ENCODE measurements around the gene CST6. TPM values are rescaled to one million over a fixed set of nuclear protein-coding genes. Genes with fewer than 3 reads are reported as not detected.
A peak's percentile ranks its signal among the peaks of the same experiment; 100 is the strongest.

Gene CST6
- total and polyA plus RNA-seq, 2 donors (not counting 3 experiments of a cell fraction or from before 2014, with no cell fraction given) = 0.46 to 2.2 TPM

GRCh38 chr11:66002648-66003225 is 9.1 kb upstream of the CST6 start:
- FAIRE-seq (no peak), DNase-seq (ENCODE audit: low read depth, low spot score) (no peak)

GRCh38 chr11:66003291-66003690 is 8.5 kb upstream of the CST6 start:
- POLR2A ChIA-PET = interaction anchor here (0.7 to 1.5 kb wide), 2 partner anchors 19 to 340 kb away, joined by 4 to 5 read pairs; partner anchors contain the start of gene RELA

More at GRCh38 chr11:66002648-66003225, 9.1 kb upstream of the CST6 start:
- peak overlapping the region; percentile 74 for H3K9ac ChIP-seq (replicated peaks; ENCODE audit: extremely low read depth, insufficient read depth, low read length)
- ChIA-PET CTCF (interaction anchor here (0.7 to 1.9 kb wide), 8 partner anchors 10 to 223 kb away, joined by 3 to 14 read pairs (median 4); partner anchors contain the start of gene FIBP), POLR2A (interaction anchor here (0.7 to 1.5 kb wide), 4 partner anchors 20 to 340 kb away, joined by 3 to 5 read pairs (median 4); partner anchors contain the start of genes CCDC85B and RELA)
- BruUV-seq (replicated peaks) = no TSS peak
- peaks cover 12 to 24% of the 10 kb centered on the region in 2 experiments for H3K36me3 ChIP-seq (ENCODE audit: control insufficient read depth in 2 of 2, extremely low read depth in 1 of 2, insufficient read depth in 2 of 2, low read length in 2 of 2)
- H3K27ac ChIP-seq (ENCODE audit: insufficient read depth, low read depth, low read length) = peak overlapping the region; percentile 66
- H3K9me1 ChIP-seq (replicated peaks; ENCODE audit: control insufficient read depth, extremely low read depth, insufficient read depth, low read length) = no peaks in the 10 kb centered on the region
- peak overlapping the region; percentile 68 to 88 (median 82) for H3K4me3 ChIP-seq (replicated peaks in 1 of 3; ENCODE audit: insufficient read depth in 1 of 3, low read depth in 1 of 3, low read length in 3 of 3)
- intact Hi-C loops (cut with micrococcal nuclease) = loop anchor here (1.0 to 2.0 kb wide), 6 partner anchors 19 to 144 kb away; partner anchors contain the start of genes C11orf68, CFL1, DRAP1 and SART1
- peak overlapping the region; percentile 22 for H2AFZ ChIP-seq (ENCODE audit: low read depth, low read length)
- no peaks in the 10 kb centered on the region for H4K20me1 ChIP-seq (replicated peaks; ENCODE audit: control insufficient read depth, extremely low read depth, insufficient read depth, low read length)
- H3K27me3 ChIP-seq (ENCODE audit: control insufficient read depth in 2 of 2, insufficient read depth in 2 of 2, low read length in 2 of 2) = no peaks in the 10 kb centered on the region
- dilution Hi-C loops (cut with MboI; ENCODE audit: extremely low pct_ligation_motif_present, low sequenced_read_pairs) = no loop called here
- H3K79me2 ChIP-seq (ENCODE audit: control insufficient read depth, insufficient read depth, low read length) = peaks cover 38% of the 10 kb centered on the region
- peak overlapping the region; percentile 82 for H3K4me2 ChIP-seq (ENCODE audit: insufficient read depth, low read length)
- TF ChIP-seq GATA2 (IDR thresholded peaks at IDR 0.05; ENCODE audit: insufficient read depth, insufficient read length, low read depth, low read length) (no peak), POLR2A (IDR thresholded peaks at IDR 0.05; ENCODE audit: low read depth, low read length) (peak; percentile 68), MYC (IDR thresholded peaks at IDR 0.05; ENCODE audit: low read depth, low read length) (no peak), MAX (IDR thresholded peaks at IDR 0.05; ENCODE audit: insufficient read depth, insufficient read length) (no peak), POLR2AphosphoS5 (IDR thresholded peaks at IDR 0.05; ENCODE audit: insufficient read depth, low read depth, low read length) (peak; percentile 65), EZH2 (IDR thresholded peaks at IDR 0.05; ENCODE audit: borderline replicate concordance, low read depth, low read length, severe bottlenecking) (no peak)
- peaks cover 9% of the 10 kb centered on the region for H3K4me1 ChIP-seq (ENCODE audit: control insufficient read depth, extremely low read depth, insufficient read depth, low read length)
- no peaks in the 10 kb centered on the region for H3K9me3 ChIP-seq (replicated peaks; ENCODE audit: control insufficient read depth, insufficient read depth, low read length)

More at GRCh38 chr11:66003291-66003690, 8.5 kb upstream of the CST6 start:
- Histone ChIP-seq H2AFZ (ENCODE audit: low read depth, low read length) (no peak overlapping the region), H3K79me2 (ENCODE audit: control insufficient read depth, insufficient read depth, low read length) (peaks cover 38% of the 10 kb centered on the region), H3K4me3 (replicated peaks in 1 of 3; ENCODE audit: insufficient read depth in 1 of 3, low read depth in 1 of 3, low read length in 3 of 3) (peak overlapping the region; percentile 68 to 88 (median 82)), H3K9me3 (replicated peaks; ENCODE audit: control insufficient read depth, insufficient read depth, low read length) (no peaks in the 10 kb centered on the region), H3K4me2 (ENCODE audit: insufficient read depth, low read length) (peak overlapping the region; percentile 82), H3K4me1 (ENCODE audit: control insufficient read depth, extremely low read depth, insufficient read depth, low read length) (peaks cover 9% of the 10 kb centered on the region), H3K9me1 (replicated peaks; ENCODE audit: control insufficient read depth, extremely low read depth, insufficient read depth, low read length) (no peaks in the 10 kb centered on the region), H3K27me3 (ENCODE audit: control insufficient read depth in 2 of 2, insufficient read depth in 2 of 2, low read length in 2 of 2) (no peaks in the 10 kb centered on the region), H3K9ac (replicated peaks; ENCODE audit: extremely low read depth, insufficient read depth, low read length) (peak overlapping the region; percentile 74), H3K27ac (ENCODE audit: insufficient read depth, low read depth, low read length) (no peak overlapping the region), H3K36me3 (ENCODE audit: control insufficient read depth in 2 of 2, extremely low read depth in 1 of 2, insufficient read depth in 2 of 2, low read length in 2 of 2) (peaks cover 8 to 19% of the 10 kb centered on the region in 2 experiments), H4K20me1 (replicated peaks; ENCODE audit: control insufficient read depth, extremely low read depth, insufficient read depth, low read length) (no peaks in the 10 kb centered on the region)
- no peak for DNase-seq (ENCODE audit: low read depth, low spot score)
- dilution Hi-C loops (cut with MboI; ENCODE audit: extremely low pct_ligation_motif_present, low sequenced_read_pairs) = no loop called here
- no TSS peak for BruUV-seq (replicated peaks)
- FAIRE-seq = no peak
- CTCF ChIA-PET = interaction anchor here (1.1 to 1.9 kb wide), 4 partner anchors 17 to 119 kb away, joined by 3 to 14 read pairs (median 7); no protein-coding TSS in a partner anchor
- intact Hi-C loops (cut with micrococcal nuclease) = loop anchor here (2.0 kb wide), 1 partner anchor 42 kb away; no protein-coding TSS in a partner anchor
- TF ChIP-seq CTCF (IDR thresholded peaks at IDR 0.05; ENCODE audit: extremely low read depth in 1 of 2, insufficient read depth in 1 of 2, low read depth in 1 of 2, low read length in 2 of 2) = no peak
- no peak for TF ChIP-seq FOS (IDR thresholded peaks at IDR 0.05; ENCODE audit: borderline replicate concordance, insufficient read depth, low read length)
- no peak for TF ChIP-seq MYC (IDR thresholded peaks at IDR 0.05; ENCODE audit: low read depth, low read length)
- no peak for TF ChIP-seq EZH2 (IDR thresholded peaks at IDR 0.05; ENCODE audit: borderline replicate concordance, low read depth, low read length, severe bottlenecking)
- no peak for TF ChIP-seq JUN (IDR thresholded peaks at IDR 0.05; ENCODE audit: borderline replicate concordance, insufficient read depth, insufficient read length, low read depth)
- TF ChIP-seq POLR2AphosphoS5 (IDR thresholded peaks at IDR 0.05; ENCODE audit: insufficient read depth, low read depth, low read length) = no peak
- no peak for TF ChIP-seq MAX (IDR thresholded peaks at IDR 0.05; ENCODE audit: insufficient read depth, insufficient read length)
- TF ChIP-seq POLR2A (IDR thresholded peaks at IDR 0.05; ENCODE audit: low read depth, low read length) = no peak
- TF ChIP-seq GATA2 (IDR thresholded peaks at IDR 0.05; ENCODE audit: insufficient read depth, insufficient read length, low read depth, low read length) = no peak
